ENCODE measurements around the gene SIRPG. TPM values are rescaled to one million over a fixed set of nuclear protein-coding genes. Genes with fewer than 3 reads are reported as not detected.
"Not testable (repeated sequence)": the region's sequence is repeated elsewhere in the genome, so short reads cannot be mapped to it uniquely, and the experiment has no call there.

The SIRPG gene
- total RNA-seq, 4 donors from 2014 or later: not detected

GRCh38 chr20:1648101-1648500 is 9.5 kb downstream of the SIRPG start:
- 68 to 71% methylated on average over 5 of the region's 5 CpGs for WGBS, 2 donors
- no peak overlapping the region for H3K27ac ChIP-seq
- intact Hi-C loops (cut with DNase I): no loop called here
- H3K9me3 ChIP-seq: no peaks in the 10 kb centered on the region
- H3K4me1 ChIP-seq: no peaks in the 10 kb centered on the region
- no peaks in the 10 kb centered on the region for H3K36me3 ChIP-seq
- DNase-seq: no peak
- TF ChIP-seq POLR2A (IDR thresholded peaks at IDR 0.05) (no peak), CTCF (IDR thresholded peaks at IDR 0.05) (no peak)
- H3K4me3 ChIP-seq (replicated peaks in 1 of 3): no peak overlapping the region
- H3K27me3 ChIP-seq: no peaks in the 10 kb centered on the region

GRCh38 chr20:1646975-1647431 is 10.6 kb downstream of the SIRPG start:
- 86 to 92% methylated on average over 3 of the region's 3 CpGs for WGBS, 2 donors
- Histone ChIP-seq H3K27ac (no peak overlapping the region), H3K9me3 (no peaks in the 10 kb centered on the region), H3K36me3 (no peaks in the 10 kb centered on the region), H3K27me3 (no peaks in the 10 kb centered on the region), H3K4me1 (no peaks in the 10 kb centered on the region), H3K4me3 (replicated peaks in 1 of 3) (no peak overlapping the region)
- intact Hi-C loops (cut with DNase I): no loop called here
- DNase-seq: no peak
- TF ChIP-seq POLR2A (IDR thresholded peaks at IDR 0.05): no peak
- TF ChIP-seq CTCF (IDR thresholded peaks at IDR 0.05): no peak

GRCh38 chr20:1644101-1644962 is 13.2 kb downstream of the SIRPG start:
- Histone ChIP-seq H3K4me3 (replicated peaks in 1 of 3) (no peak overlapping the region), H3K4me1 (no peaks in the 10 kb centered on the region), H3K27ac (no peak overlapping the region), H3K36me3 (no peaks in the 10 kb centered on the region), H3K9me3 (no peaks in the 10 kb centered on the region), H3K27me3 (no peaks in the 10 kb centered on the region)
- intact Hi-C loops (cut with DNase I): no loop called here
- TF ChIP-seq CTCF (IDR thresholded peaks at IDR 0.05) (no peak), POLR2A (IDR thresholded peaks at IDR 0.05) (no peak)
- WGBS, 2 donors: 85 to 88% methylated on average over 8 of the region's 8 CpGs
- no peak for DNase-seq

- H3K27me3 ChIP-seq; H3K27ac ChIP-seq; H3K4me1 ChIP-seq; intact Hi-C loops (cut with DNase I); H3K36me3 ChIP-seq; H3K9me3 ChIP-seq; H3K4me3 ChIP-seq (replicated peaks in 1 of 3); DNase-seq: not testable (repeated sequence)
- WGBS, 2 donors: 89 to 90% methylated on average over 2 of the region's 2 CpGs
Measured at GRCh38 chr20:1638643-1639042, 18.9 kb downstream of the SIRPG start.

- H3K4me1 ChIP-seq: no peaks in the 10 kb centered on the region
- TF ChIP-seq POLR2A (IDR thresholded peaks at IDR 0.05) (no peak), CTCF (IDR thresholded peaks at IDR 0.05) (no peak)
- H3K9me3 ChIP-seq: no peaks in the 10 kb centered on the region
- no peak overlapping the region for H3K27ac ChIP-seq
- no peaks in the 10 kb centered on the region for H3K36me3 ChIP-seq
- no peaks in the 10 kb centered on the region for H3K27me3 ChIP-seq
- WGBS, 2 donors: 61 to 67% methylated on average over 2 of the region's 2 CpGs
- no peak overlapping the region for H3K4me3 ChIP-seq (replicated peaks in 1 of 3)
- intact Hi-C loops (cut with DNase I): no loop called here
- DNase-seq: no peak
Measured at GRCh38 chr20:1637755-1638154, 19.8 kb downstream of the SIRPG start.

All from thyroid gland (tissue), 4 donors.